Neural cell (in vitro differentiated cells): ENCODE data around the gene CCDC7. TPM values are rescaled to one million over a fixed set of nuclear protein-coding genes. Genes with fewer than 3 reads are reported as not detected.

Experiments used
- H2AFZ ChIP-seq: fragments of 200-600, 300-800 bp; sonication (generic), shearing (Covaris generic); 2 replicates; pipeline ENCODE4 v1.6.0; 2014; ENCODE audit warnings: low read depth, mild to moderate bottlenecking, antibody characterized with exemption, low read length, moderate library complexity
- H3F3A ChIP-seq: fragments of 200-600 bp; shearing (Covaris generic); 2 replicates; pipeline ENCODE4 v1.6.1; 2016; ENCODE audit warnings: mild to moderate bottlenecking, moderate library complexity, mixed read lengths, antibody characterized with exemption, low read length; ENCODE audit not compliant: insufficient read depth, poor library complexity, severe bottlenecking
- H3K27ac ChIP-seq: fragments of 200-600, 300-800 bp; sonication (generic), shearing (Covaris generic); 2 replicates; pipeline ENCODE4 v1.5.1; 2014; ENCODE audit warnings: mild to moderate bottlenecking, low read length, moderate library complexity
- H3K27me3 ChIP-seq: fragments of 300-800, 200-600 bp; sonication (generic), shearing (Covaris generic); 2 replicates; pipeline ENCODE4 v1.6.0; 2014; ENCODE audit warnings: mild to moderate bottlenecking, low read depth, low read length, moderate library complexity; ENCODE audit not compliant: insufficient read depth
- H3K36me3 ChIP-seq: fragments of 300-800, 200-600 bp; sonication (generic), shearing (Covaris generic); 2 replicates; pipeline ENCODE4 v1.5.1; 2014; ENCODE audit warnings: mild to moderate bottlenecking, antibody characterized with exemption, low read length, moderate library complexity; ENCODE audit not compliant: insufficient read depth
- H3K4me2 ChIP-seq: fragments of 300-800, 200-600 bp; sonication (generic), shearing (Covaris generic); 2 replicates; pipeline ENCODE4 v1.6.0; 2014; ENCODE audit warnings: mild to moderate bottlenecking, low read length
- H3K4me3 ChIP-seq: fragments of 300-800, 200-600 bp; sonication (generic), shearing (Covaris generic); 2 replicates; pipeline ENCODE4 v1.5.1; 2014; ENCODE audit warnings: mild to moderate bottlenecking, low read length, moderate library complexity
- H3K79me2 ChIP-seq: fragments of 200-600 bp; shearing (Covaris generic); replicated peaks from 2 replicates; pipeline ENCODE4 v1.6.0; 2014; ENCODE audit warnings: mild to moderate bottlenecking, low read length, moderate library complexity; ENCODE audit not compliant: insufficient read depth
- H3K9ac ChIP-seq: fragments of 300-800, 200-600 bp; sonication (generic), shearing (Covaris generic); 2 replicates; pipeline ENCODE4 v1.6.1; 2016; ENCODE audit warnings: mild to moderate bottlenecking, low read length, mixed read lengths
- H3K9me2 ChIP-seq: fragments of 200-600 bp; shearing (Covaris generic); 2 replicates; pipeline ENCODE4 v1.6.1; 2016; ENCODE audit warnings: mild to moderate bottlenecking, low read length, mixed read lengths; ENCODE audit not compliant: insufficient read depth
- H3K9me3 ChIP-seq: fragments of 200-600, 300-800 bp; sonication (generic), shearing (Covaris generic); 2 replicates; pipeline ENCODE4 v1.6.1; 2016; ENCODE audit warnings: mild to moderate bottlenecking, mixed run types, low read length, moderate library complexity, mixed read lengths
- H4K20me1 ChIP-seq: fragments of 200-600 bp; shearing (Covaris generic); 2 replicates; pipeline ENCODE4 v1.6.1; 2016; ENCODE audit warnings: mild to moderate bottlenecking, mixed run types; ENCODE audit not compliant: insufficient read depth
- EP300 ChIP-seq: fragments of 450-650 bp; conservative IDR thresholded peaks from 2 replicates; pipeline ENCODE4 v1.6.1; 2014; ENCODE audit warnings: antibody characterized with exemption, mild to moderate bottlenecking, moderate library complexity; ENCODE audit not compliant: poor library complexity, severe bottlenecking
- EZH2 ChIP-seq: fragments of 200-600, 300-800 bp; shearing (Covaris generic), sonication (generic); IDR thresholded peaks from 2 replicates; pipeline ENCODE4 v1.6.1; 2014; ENCODE audit warnings: antibody characterized with exemption, low read length, borderline replicate concordance, mild to moderate bottlenecking; ENCODE audit not compliant: insufficient read depth, poor library complexity, severe bottlenecking
- MXI1 ChIP-seq: fragments of 450-650 bp; conservative IDR thresholded peaks from 2 replicates; pipeline ENCODE4 v1.6.1; 2014; ENCODE audit warnings: antibody characterized with exemption, mild to moderate bottlenecking; ENCODE audit not compliant: poor library complexity, severe bottlenecking
- POLR2AphosphoS5 ChIP-seq: IDR thresholded peaks from 2 replicates; pipeline ENCODE4 v1.6.1; 2012
- RAD21 ChIP-seq: fragments of 450-650 bp; conservative IDR thresholded peaks from 2 replicates; pipeline ENCODE4 v1.6.1; 2014; ENCODE audit warnings: antibody characterized with exemption, mild to moderate bottlenecking, moderate library complexity
- REST ChIP-seq: IDR thresholded peaks from 2 replicates; pipeline ENCODE4 v1.6.1; 2012; ENCODE audit warnings: borderline replicate concordance
- SMC3 ChIP-seq: fragments of 450-650 bp; conservative IDR thresholded peaks from 2 replicates; pipeline ENCODE4 v1.6.1; 2014; ENCODE audit warnings: antibody characterized with exemption, mild to moderate bottlenecking, moderate library complexity; ENCODE audit not compliant: poor library complexity
- TAF1 ChIP-seq: IDR thresholded peaks from 2 replicates; pipeline ENCODE4 v1.6.1; 2012; ENCODE audit warnings: low read depth
- polyA plus RNA-seq: library from polyadenylated mRNA; depleted of rRNA; stranded (reverse); fragments of >200 nt; gene quantifications from 2 replicates; pipeline ENCODE4 v1.2.3, GENCODE V29; 2014
- TF ChIP-seq, protein P1 (sequence below): fragments of 450-650 bp; IDR thresholded peaks from 2 replicates; pipeline ENCODE4 v1.5.1; 2014; ENCODE audit warnings: antibody characterized with exemption, mild to moderate bottlenecking, moderate library complexity; ENCODE audit not compliant: poor library complexity, severe bottlenecking

The CCDC7 gene
- polyA plus RNA-seq, 1 donor from 2014 or later = 5.1 TPM

DNA sequence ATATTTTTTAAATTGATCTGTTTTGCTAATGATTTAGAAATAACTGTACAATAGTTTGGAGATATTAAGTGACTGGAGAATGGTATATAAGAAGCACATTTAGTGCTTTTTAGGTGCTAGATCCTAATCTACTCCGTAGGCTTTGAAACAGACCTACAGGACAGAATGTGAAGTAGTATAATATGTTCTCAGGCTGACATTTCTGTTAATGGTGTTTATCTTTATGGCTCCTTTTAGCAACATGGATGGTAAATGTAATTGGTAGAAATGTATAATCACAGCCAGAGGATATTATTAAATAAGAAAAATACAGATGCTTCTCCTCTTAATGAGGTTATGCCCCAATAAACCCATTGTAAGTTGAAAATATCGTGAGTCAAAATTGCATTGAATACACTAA is 30.6 kb upstream of the CCDC7 start:
- no peaks in the 10 kb centered on the region for H3K27me3 ChIP-seq
- no peaks in the 10 kb centered on the region for H3K9me3 ChIP-seq
- TF ChIP-seq EP300 = no peak
- TF ChIP-seq REST = no peak
- TF ChIP-seq, protein P1, sequence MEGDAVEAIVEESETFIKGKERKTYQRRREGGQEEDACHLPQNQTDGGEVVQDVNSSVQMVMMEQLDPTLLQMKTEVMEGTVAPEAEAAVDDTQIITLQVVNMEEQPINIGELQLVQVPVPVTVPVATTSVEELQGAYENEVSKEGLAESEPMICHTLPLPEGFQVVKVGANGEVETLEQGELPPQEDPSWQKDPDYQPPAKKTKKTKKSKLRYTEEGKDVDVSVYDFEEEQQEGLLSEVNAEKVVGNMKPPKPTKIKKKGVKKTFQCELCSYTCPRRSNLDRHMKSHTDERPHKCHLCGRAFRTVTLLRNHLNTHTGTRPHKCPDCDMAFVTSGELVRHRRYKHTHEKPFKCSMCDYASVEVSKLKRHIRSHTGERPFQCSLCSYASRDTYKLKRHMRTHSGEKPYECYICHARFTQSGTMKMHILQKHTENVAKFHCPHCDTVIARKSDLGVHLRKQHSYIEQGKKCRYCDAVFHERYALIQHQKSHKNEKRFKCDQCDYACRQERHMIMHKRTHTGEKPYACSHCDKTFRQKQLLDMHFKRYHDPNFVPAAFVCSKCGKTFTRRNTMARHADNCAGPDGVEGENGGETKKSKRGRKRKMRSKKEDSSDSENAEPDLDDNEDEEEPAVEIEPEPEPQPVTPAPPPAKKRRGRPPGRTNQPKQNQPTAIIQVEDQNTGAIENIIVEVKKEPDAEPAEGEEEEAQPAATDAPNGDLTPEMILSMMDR = no peak
- no peak for TF ChIP-seq MXI1
- TF ChIP-seq SMC3 = no peak
- TF ChIP-seq POLR2AphosphoS5 = no peak
- TF ChIP-seq EZH2 = no peak
- TF ChIP-seq RAD21 = no peak
- no peak for TF ChIP-seq TAF1
- no peaks in the 10 kb centered on the region for H3K36me3 ChIP-seq
- no peak overlapping the region for H3K4me3 ChIP-seq
- no peaks in the 10 kb centered on the region for H3K79me2 ChIP-seq
- no peak overlapping the region for H3K27ac ChIP-seq
- no peak overlapping the region for H3K9ac ChIP-seq
- no peak overlapping the region for H3K4me2 ChIP-seq
- no peaks in the 10 kb centered on the region for H3K9me2 ChIP-seq
- no peak overlapping the region for H2AFZ ChIP-seq
- H4K20me1 ChIP-seq = no peaks in the 10 kb centered on the region
- no peaks in the 10 kb centered on the region for H3F3A ChIP-seq

- H3K4me3 ChIP-seq = no peak overlapping the region
- TF ChIP-seq EP300 (no peak), SMC3 (no peak)
- TF ChIP-seq, protein P1 = no peak
- H3F3A ChIP-seq = no peaks in the 10 kb centered on the region
- no peaks in the 10 kb centered on the region for H3K36me3 ChIP-seq
- H3K9ac ChIP-seq = no peak overlapping the region
- no peak overlapping the region for H3K4me2 ChIP-seq
- H3K9me3 ChIP-seq = no peaks in the 10 kb centered on the region
- no peaks in the 10 kb centered on the region for H3K79me2 ChIP-seq
- no peaks in the 10 kb centered on the region for H4K20me1 ChIP-seq
- no peaks in the 10 kb centered on the region for H3K9me2 ChIP-seq
- no peaks in the 10 kb centered on the region for H3K27me3 ChIP-seq
- no peak overlapping the region for H2AFZ ChIP-seq
- no peak overlapping the region for H3K27ac ChIP-seq
Observed at GRCh38 chr10:32417911-32418547, 27.9 kb upstream of the CCDC7 start.
